ENCODE results near the gene VIM. TPM values are rescaled to one million over a fixed set of nuclear protein-coding genes. Genes with fewer than 3 reads are reported as not detected.

VIM gene
- total RNA-seq, 4 donors from 2014 or later = 6,350 to 8,587 (median 8,002) TPM

GRCh38 chr10:17229016-17229716 lies 1.1 kb downstream of the VIM start:
- H3K27me3 ChIP-seq = no peaks in the 10 kb centered on the region
- WGBS, 2 donors = 0% methylated on average over 14 of the region's 72 CpGs
- TF ChIP-seq POLR2A (IDR thresholded peaks at IDR 0.05) = peak; percentile 90
- TF ChIP-seq, protein P1, sequence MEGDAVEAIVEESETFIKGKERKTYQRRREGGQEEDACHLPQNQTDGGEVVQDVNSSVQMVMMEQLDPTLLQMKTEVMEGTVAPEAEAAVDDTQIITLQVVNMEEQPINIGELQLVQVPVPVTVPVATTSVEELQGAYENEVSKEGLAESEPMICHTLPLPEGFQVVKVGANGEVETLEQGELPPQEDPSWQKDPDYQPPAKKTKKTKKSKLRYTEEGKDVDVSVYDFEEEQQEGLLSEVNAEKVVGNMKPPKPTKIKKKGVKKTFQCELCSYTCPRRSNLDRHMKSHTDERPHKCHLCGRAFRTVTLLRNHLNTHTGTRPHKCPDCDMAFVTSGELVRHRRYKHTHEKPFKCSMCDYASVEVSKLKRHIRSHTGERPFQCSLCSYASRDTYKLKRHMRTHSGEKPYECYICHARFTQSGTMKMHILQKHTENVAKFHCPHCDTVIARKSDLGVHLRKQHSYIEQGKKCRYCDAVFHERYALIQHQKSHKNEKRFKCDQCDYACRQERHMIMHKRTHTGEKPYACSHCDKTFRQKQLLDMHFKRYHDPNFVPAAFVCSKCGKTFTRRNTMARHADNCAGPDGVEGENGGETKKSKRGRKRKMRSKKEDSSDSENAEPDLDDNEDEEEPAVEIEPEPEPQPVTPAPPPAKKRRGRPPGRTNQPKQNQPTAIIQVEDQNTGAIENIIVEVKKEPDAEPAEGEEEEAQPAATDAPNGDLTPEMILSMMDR (IDR thresholded peaks at IDR 0.05) = no peak
- peak; percentile 14 to 99 for TF ChIP-seq EP300 (IDR thresholded peaks at IDR 0.05)
- H3K4me1 ChIP-seq = peaks cover 0 to 51% (median 29%) of the 10 kb centered on the region in 4 donors
- H3K9me3 ChIP-seq = no peaks in the 10 kb centered on the region
- peaks cover 12 to 49% (median 18%) of the 10 kb centered on the region in 3 donors for H3K36me3 ChIP-seq
- peak overlapping the region; percentile 78 to 96 (median 92) for H3K4me3 ChIP-seq
- peak; percentile 89 to 91 for DNase-seq (ENCODE audit: low spot score in 2 of 2)
- H3K27ac ChIP-seq = peak overlapping the region; percentile 95 to 100 (median 98)

DNA sequence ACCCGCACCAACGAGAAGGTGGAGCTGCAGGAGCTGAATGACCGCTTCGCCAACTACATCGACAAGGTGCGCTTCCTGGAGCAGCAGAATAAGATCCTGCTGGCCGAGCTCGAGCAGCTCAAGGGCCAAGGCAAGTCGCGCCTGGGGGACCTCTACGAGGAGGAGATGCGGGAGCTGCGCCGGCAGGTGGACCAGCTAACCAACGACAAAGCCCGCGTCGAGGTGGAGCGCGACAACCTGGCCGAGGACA lies 1.6 kb downstream of the VIM start:
- TF ChIP-seq EP300 (IDR thresholded peaks at IDR 0.05) = no peak
- TF ChIP-seq POLR2A (IDR thresholded peaks at IDR 0.05) = no peak
- TF ChIP-seq, protein P1 (IDR thresholded peaks at IDR 0.05) = no peak
- peak overlapping the region; percentile 95 to 100 (median 98) for H3K27ac ChIP-seq
- peaks cover 16 to 53% (median 22%) of the 10 kb centered on the region in 3 donors for H3K36me3 ChIP-seq
- no peak for DNase-seq (ENCODE audit: low spot score in 2 of 2)
- peaks cover 0 to 56% (median 33%) of the 10 kb centered on the region in 4 donors for H3K4me1 ChIP-seq
- peak overlapping the region; percentile 78 to 96 (median 92) for H3K4me3 ChIP-seq
- no peaks in the 10 kb centered on the region for H3K9me3 ChIP-seq
- no peaks in the 10 kb centered on the region for H3K27me3 ChIP-seq
- WGBS, 2 donors = 0% methylated on average over 8 to 17 of the region's 21 CpGs

GRCh38 chr10:17229967-17230682 lies 2.1 kb downstream of the VIM start:
- Histone ChIP-seq H3K4me1 (peaks cover 0 to 58% (median 35%) of the 10 kb centered on the region in 4 donors), H3K4me3 (peak overlapping the region; percentile 78 to 96 (median 92))
- 0 to 1% methylated on average over 28 of the region's 43 CpGs for WGBS, 2 donors

DNA sequence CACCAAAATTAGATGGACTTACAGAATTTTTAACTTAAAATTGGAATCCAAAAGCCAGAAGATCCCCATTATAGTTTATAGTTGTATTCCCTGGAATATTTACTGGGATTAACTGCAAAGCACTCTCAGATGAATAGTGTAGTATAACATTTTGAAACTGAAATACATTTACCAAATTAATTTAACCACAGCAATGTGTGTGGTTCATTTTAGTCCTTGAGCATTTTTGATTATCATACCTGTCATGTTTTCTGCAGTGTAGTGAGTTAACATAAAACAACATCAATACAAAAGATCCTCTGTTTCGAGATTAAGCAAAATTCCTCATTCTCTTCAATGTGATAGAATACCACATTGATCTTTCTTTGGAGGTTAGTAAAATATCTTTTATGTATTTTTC lies 3.7 kb downstream of the VIM start:
- DNase-seq (ENCODE audit: low spot score in 2 of 2) = no peak
- Histone ChIP-seq H3K9me3 (no peaks in the 10 kb centered on the region), H3K4me1 (peaks cover 0 to 58% (median 35%) of the 10 kb centered on the region in 4 donors), H3K4me3 (peak overlapping the region; percentile 78 to 96 (median 92)), H3K27me3 (no peaks in the 10 kb centered on the region), H3K27ac (peak overlapping the region; percentile 95 to 100 (median 98)), H3K36me3 (peaks cover 16 to 75% (median 34%) of the 10 kb centered on the region in 3 donors)
- WGBS, 2 donors = 9 to 14% methylated on average over 1 of the region's 1 CpG
- TF ChIP-seq EP300 (IDR thresholded peaks at IDR 0.05) (no peak), POLR2A (IDR thresholded peaks at IDR 0.05) (no peak)
- TF ChIP-seq, protein P1 (IDR thresholded peaks at IDR 0.05) = no peak

More at GRCh38 chr10:17229967-17230682, 2.1 kb downstream of the VIM start:
- DNase-seq (ENCODE audit: low spot score in 2 of 2) = peak; percentile 70 to 72
- TF ChIP-seq, protein P1 (IDR thresholded peaks at IDR 0.05) = no peak
- TF ChIP-seq POLR2A (IDR thresholded peaks at IDR 0.05) = peak in 1 of 2 donors; percentile 49
- TF ChIP-seq EP300 (IDR thresholded peaks at IDR 0.05) = peak in 1 of 2 donors; percentile 88
- Histone ChIP-seq H3K36me3 (peaks cover 16 to 58% (median 24%) of the 10 kb centered on the region in 3 donors), H3K9me3 (no peaks in the 10 kb centered on the region), H3K27me3 (no peaks in the 10 kb centered on the region), H3K27ac (peak overlapping the region; percentile 95 to 100 (median 98))
